Measurements from ENCODE around the gene SGMS1.

- TF ChIP-seq CTCF (optimal IDR thresholded peaks at IDR 0.05 in 1 of 3, IDR thresholded peaks at IDR 0.05 in 1 of 3, conservative IDR thresholded peaks at IDR 0.05 in 1 of 3; ENCODE audit: extremely low read depth in 1 of 3, insufficient read depth in 2 of 3, low read length in 3 of 3) = no peak
- TF ChIP-seq EZH2 (IDR thresholded peaks at IDR 0.05; ENCODE audit: low read length) = no peak
Observed at GRCh38 chr10:50523357-50523756, 100.4 kb downstream of the SGMS1 start.
